Choroid plexus epithelial cell (primary cell): ENCODE data around the gene ZC3H12C.

ENCODE experiments used
- DNase-seq: peaks from one replicate; pipeline ENCODE4 v3.0.0-alpha.2; 2010; ENCODE audit warnings: low read depth
- H3K4me3 ChIP-seq: 2 replicates; pipeline ENCODE4 v1.5.1; 2011; ENCODE audit warnings: low read depth, mild to moderate bottlenecking, control low read depth, low read length, moderate library complexity
- CTCF ChIP-seq: conservative IDR thresholded peaks from 2 replicates; pipeline ENCODE4 v1.5.1; 2011; ENCODE audit warnings: low read depth, mild to moderate bottlenecking, control low read depth, inconsistent platforms, low read length, moderate library complexity

ZC3H12C gene

GRCh38 chr11:110169738-110170137, 76.5 kb downstream of the ZC3H12C start:
- DNase-seq, result no peak
- no peak overlapping the region for H3K4me3 ChIP-seq
- TF ChIP-seq CTCF, result no peak

GRCh38 chr11:110172468-110173065, 79.4 kb downstream of the ZC3H12C start:
- no peak for DNase-seq
- no peak for TF ChIP-seq CTCF

GRCh38 chr11:110173811-110174644, 80.8 kb downstream of the ZC3H12C start:
- peak; percentile 96 for TF ChIP-seq CTCF

More at GRCh38 chr11:110172468-110173065, 79.4 kb downstream of the ZC3H12C start:
- H3K4me3 ChIP-seq, result no peak overlapping the region

GRCh38 chr11:110174645-110175310, 81.6 kb downstream of the ZC3H12C start:
- peak; percentile 84 for DNase-seq
- TF ChIP-seq CTCF, result no peak
- no peak overlapping the region for H3K4me3 ChIP-seq

More at GRCh38 chr11:110173811-110174644, 80.8 kb downstream of the ZC3H12C start:
- H3K4me3 ChIP-seq, result no peak overlapping the region
- DNase-seq, result peak; percentile 93

- no peak overlapping the region for H3K4me3 ChIP-seq
- TF ChIP-seq CTCF, result no peak
- peak; percentile 64 for DNase-seq
Observed at GRCh38 chr11:110176366-110177085, 83.3 kb downstream of the ZC3H12C start.

GRCh38 chr11:110177086-110177456, 83.9 kb downstream of the ZC3H12C start:
- DNase-seq, result no peak
- no peak overlapping the region for H3K4me3 ChIP-seq
- TF ChIP-seq CTCF, result no peak
